Measurements from ENCODE around the gene VEGFC.

Gene VEGFC

DNA sequence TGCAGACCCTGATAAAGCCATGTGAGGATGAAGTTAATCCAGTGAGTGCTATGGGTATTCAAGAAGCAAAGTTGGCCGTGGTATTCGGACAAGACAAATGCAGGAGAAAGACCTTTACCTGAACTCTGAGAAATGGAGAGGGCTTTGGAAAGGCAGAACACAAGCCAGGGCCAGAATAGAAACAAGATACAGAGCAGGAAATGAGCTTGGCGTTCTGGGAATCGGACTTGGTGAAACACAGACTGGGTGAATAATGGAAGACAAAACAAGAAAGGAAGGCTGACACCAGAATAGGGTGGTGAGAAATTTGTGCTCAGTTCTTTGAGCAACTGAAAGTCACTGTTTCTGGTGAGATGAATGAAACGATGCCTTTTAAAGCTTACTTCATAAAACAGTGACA, 83.3 kb downstream of the VEGFC start:
- in situ Hi-C loops (cut with HindIII; ENCODE audit: low sequenced_read_pairs) = no loop called here

DNA sequence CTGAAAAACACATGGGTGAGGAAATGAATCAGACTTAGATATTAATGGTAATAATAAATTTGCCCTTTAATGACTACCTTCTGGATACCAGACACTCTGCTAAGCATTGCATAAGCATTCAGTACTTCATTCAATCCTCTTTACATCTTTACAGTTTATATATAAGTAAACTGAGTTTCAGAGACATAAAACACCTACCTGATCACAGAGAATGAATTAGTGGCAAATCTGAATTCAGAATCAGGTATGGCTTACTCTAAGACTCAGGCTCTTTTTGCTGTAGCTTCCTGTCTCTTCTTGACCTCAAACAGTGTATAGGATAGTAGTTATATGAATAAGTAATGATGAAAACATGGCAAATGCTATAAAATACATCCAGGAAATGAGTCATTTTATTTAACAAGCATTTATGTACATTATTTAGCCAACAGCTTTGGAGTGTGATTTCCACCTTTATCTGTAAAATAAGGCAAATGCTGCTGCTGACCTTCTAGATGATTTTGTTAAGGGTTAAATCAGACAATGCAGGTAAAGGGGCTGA, 83.9 kb downstream of the VEGFC start:
- in situ Hi-C loops (cut with HindIII; ENCODE audit: low sequenced_read_pairs) = no loop called here

DNA sequence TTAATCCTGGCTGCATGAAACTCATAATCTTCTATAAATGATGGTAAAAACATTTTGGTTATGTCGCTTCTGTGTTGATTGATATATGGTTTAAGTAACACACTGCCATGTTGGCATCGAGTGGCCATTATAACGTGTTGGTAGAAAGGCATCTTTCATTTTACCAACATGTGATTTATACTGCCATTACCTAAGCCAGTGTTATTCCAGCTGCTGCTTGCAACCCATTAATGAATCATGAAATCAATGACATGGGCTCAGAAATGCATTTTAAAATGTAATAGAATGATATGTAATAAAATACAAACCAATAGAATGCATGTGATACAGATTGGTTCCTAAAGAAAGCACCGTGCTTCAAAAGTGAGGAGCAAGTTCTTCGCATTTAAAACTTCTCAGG, 102.0 kb downstream of the VEGFC start:
- in situ Hi-C loops (cut with HindIII; ENCODE audit: low sequenced_read_pairs) = no loop called here

DNA sequence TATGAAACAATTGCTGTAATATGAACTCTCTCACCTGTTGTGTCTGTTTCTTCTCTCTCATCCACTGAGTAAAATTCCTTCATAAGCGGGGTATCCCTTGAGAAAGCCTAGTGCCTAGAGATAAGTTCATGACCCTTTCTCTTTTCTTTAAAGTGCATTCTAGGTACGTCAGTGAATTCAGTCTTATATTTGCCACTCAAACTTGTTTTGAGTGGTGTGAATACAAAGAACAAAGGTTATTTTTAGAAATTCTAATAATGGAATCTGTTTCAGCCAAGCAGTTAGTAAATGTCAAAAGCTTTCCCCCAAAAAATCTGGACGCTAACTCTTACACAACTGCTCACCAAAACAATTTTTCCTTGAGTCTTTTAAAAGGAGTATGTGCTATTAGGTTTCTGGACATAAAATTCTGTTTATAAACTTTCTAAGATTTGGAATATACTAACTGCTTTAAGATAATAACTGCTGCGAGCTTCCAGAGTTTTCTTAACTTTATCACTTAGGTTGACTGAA, 112.0 kb downstream of the VEGFC start:
- in situ Hi-C loops (cut with HindIII; ENCODE audit: low sequenced_read_pairs) = no loop called here

DNA sequence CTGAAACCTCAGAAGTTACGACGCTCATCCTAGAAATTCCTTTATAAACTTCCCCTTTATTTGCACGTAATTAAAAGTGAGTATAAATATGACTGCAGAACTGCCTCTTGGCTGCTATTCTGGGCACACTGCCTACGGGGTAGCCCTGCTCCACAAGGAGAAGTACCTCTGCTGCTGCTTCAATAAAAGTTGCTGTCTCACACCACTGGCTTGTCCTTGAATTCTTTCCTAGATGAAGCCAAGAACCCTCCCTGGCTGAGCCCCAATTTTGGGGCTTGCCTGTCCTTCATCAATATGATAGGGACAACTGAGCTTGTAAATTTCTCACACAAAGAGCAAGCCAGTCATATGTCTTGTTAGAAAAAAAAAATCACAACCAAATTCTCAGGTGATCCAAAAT, 115.8 kb downstream of the VEGFC start:
- in situ Hi-C loops (cut with HindIII; ENCODE audit: low sequenced_read_pairs) = no loop called here

DNA sequence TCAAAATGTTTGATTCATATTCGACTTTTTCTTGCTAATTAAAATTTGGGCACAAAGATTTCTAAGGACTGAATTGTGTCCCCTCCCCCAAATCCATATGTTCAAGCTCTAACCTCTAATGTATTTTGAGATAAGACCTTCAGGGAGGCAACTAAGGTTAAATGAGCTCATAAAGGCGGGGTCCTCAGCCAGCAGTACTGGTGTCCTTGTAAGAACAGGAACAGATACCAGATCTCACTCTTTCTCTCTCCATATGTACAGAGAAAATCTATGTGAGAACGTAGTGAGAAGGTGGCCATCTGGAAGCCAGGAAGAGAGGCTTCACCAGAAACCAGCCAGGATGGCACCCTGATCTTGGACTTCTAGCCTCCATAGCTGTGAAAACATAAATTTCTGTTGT, 116.9 kb downstream of the VEGFC start:
- in situ Hi-C loops (cut with HindIII; ENCODE audit: low sequenced_read_pairs) = no loop called here

DNA sequence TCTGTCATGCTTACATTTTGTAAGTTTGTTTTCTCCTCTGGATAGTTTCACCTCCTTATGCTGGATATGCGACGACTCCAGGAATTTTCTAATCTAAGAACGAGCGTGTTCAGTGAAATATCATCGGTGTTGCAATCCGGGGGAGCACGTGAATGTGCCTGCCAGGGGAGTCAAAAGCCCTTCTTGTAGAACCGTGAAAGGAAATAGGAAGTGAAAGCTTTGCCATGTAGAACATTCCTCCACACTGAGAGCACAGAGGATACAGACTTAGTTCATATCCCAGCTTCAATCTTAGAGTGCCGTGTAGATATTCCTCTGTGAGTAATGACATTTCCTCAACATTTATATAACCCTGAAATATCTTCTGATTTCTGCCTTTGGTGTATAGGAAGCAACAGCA, 121.2 kb downstream of the VEGFC start:
- in situ Hi-C loops (cut with HindIII; ENCODE audit: low sequenced_read_pairs) = loop anchor here (25.0 kb wide), 1 partner anchor 284 kb away; no protein-coding TSS in a partner anchor

DNA sequence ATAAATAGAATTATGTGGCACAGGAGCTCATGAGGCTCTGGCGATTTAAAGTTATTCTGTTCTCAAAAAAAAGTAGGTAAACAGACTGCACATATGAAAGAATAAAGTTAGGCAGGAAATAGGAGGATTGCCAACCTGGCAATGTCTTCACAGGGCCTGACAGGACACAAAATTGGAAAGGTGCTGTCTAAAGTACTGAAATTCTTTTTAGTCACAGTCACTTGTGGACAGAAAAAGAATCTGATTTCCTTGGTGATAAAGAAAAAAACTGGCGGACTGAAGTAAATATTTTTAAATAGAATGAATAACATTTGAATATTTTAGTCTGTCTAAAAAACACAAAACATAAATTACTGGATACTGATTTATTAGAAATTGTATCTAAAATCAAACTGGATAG, 124.4 kb downstream of the VEGFC start:
- in situ Hi-C loops (cut with HindIII; ENCODE audit: low sequenced_read_pairs) = loop anchor here (25.0 kb wide), 1 partner anchor 281 kb away; no protein-coding TSS in a partner anchor

DNA sequence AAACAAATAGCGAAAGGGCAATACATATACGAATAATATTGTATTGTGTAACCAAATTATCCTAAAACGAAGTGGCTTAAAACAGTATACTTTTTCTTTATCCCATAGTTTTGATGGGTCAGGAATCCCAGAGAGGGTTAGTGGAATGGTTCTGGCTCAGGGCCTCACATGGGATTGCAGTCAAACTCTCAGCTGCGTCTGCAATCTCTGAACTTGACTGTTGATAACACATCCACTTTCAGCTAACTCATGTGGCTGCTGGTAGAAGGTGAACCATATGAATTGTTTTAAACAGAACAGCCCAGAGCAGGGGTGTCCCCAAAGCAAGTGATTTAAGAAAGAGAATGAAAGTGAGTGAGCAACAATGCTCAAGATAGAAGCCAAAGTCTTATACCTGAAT, 127.8 kb downstream of the VEGFC start:
- in situ Hi-C loops (cut with HindIII; ENCODE audit: low sequenced_read_pairs) = loop anchor here (25.0 kb wide), 1 partner anchor 278 kb away; no protein-coding TSS in a partner anchor

DNA sequence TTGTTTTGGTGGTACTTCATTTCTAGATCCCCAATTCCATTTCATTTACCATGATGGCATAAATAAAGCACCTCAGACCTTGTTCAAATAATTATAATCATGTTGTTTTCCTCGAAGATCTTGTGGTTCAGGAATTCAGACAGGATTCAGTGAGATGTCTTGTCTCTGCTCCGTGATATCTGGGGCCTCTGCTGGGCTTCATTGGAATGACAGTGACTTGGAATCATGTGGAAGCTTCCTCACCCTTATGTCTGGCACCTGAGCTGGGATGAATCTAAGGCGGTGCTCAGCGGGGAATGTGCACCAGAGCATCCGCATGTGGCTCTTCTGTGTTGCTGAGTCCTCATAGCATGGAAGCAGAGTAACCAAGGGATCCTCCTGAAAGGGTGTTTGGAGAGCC, 132.2 kb downstream of the VEGFC start:
- in situ Hi-C loops (cut with HindIII; ENCODE audit: low sequenced_read_pairs) = loop anchor here (25.0 kb wide), 1 partner anchor 273 kb away; no protein-coding TSS in a partner anchor

DNA sequence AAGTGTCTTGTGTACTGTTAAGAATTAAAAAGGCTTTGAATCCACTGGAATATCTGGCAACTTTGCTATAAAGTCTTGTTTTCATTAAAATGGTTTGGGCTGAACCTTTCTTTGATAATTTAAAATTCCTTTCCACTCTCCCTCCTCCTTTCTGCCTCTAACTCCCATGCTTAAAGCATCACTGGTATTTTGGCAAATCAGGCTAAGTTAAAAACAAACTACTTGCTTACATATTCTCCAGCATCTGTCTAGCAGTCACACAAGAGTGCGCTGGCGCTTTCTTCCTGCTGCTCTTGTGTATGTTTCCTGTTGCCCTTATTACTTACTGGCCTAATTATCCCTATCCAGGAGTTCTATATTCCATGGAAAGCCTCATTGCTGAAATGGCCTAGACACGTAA, 136.6 kb downstream of the VEGFC start:
- in situ Hi-C loops (cut with HindIII; ENCODE audit: low sequenced_read_pairs) = loop anchor here (25.0 kb wide), 1 partner anchor 269 kb away; no protein-coding TSS in a partner anchor

DNA sequence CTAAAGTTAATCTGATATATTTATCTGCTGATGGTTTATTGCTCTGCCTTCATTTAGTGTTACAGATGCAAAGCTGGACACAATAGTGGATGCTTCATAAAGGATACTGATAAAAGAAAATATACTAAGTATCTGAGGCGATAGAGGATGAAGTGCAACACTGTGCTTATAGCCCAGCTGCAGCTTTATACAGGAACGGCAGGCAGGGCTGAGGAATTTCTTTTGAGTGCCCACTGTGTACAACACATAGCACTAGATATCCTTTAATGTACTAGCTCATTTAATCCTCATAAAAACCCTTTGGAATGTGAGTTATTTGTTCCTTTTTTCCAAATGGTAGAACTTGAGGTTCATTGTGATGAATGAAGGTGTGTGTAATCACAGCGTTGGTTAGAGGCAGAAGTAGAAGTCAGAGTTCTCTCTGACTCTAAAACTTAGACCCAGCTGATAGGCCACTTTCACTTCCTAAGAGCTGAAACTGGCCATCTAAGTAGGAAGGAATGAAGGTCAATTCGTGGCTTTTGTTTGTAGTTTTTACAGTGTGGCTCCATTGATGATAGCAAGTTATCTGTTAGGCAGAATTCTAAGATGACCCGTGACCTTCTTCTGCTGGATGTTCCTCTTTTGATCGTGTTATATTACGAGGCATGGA, 138.0 kb downstream of the VEGFC start:
- in situ Hi-C loops (cut with HindIII; ENCODE audit: low sequenced_read_pairs) = loop anchor here (25.0 kb wide), 1 partner anchor 267 kb away; no protein-coding TSS in a partner anchor

DNA sequence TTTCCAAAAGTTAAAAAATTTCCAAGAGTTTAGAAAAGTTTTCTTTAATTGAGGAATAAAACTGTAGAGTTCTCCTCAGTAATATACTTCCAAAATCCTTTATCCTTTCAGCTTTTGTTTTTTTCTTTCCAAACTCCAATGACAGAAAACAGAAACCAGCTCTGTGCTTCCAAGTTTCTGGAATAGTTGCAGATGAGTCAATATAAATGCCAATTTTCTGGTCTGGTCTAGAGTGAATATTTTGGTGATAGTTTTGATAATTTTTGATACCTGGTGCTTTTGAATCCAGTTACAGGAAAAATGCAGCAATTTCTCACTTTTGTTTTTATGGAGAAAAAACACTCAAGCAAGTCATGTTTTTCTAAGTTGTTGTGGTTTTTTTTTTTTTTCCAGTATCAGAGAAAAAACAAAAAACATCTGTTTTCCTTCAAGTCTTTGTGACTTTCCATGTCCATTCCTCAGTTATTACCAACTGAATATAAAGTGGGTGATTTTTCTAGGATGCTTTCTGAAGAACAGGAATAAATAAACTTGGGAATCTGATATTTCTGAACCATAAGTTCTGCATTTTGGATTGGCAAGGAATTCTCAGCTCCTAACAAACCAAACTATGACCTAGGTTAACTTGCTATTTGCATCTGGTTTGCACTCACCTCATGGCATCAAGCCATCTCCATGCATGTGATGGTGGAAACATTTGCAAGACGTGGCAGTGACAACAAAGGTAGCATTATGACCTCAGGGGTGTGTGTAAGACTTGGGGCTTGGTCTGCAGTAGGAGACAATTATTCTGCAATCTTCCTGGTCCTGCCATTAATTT, 139.1 kb downstream of the VEGFC start:
- in situ Hi-C loops (cut with HindIII; ENCODE audit: low sequenced_read_pairs) = loop anchor here (25.0 kb wide), 1 partner anchor 266 kb away; no protein-coding TSS in a partner anchor

DNA sequence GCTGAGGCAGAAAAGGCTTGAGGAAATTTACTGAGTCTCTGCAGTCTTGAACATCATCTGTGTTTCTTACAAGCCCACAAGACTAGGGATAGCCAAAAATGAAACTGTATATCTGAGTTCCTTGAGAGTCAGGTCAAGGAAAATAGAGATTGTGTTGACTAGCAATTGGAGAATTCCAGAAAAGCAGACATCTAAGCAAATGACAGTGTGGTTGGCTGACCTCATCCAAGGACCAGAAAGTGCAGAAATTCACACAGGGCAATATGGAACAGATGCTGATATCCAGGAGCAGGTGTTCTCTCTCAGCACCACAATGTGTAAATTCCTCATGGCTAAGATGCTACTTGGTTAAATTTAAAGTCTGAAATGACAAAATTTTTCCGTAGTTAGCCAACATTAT, 146.4 kb downstream of the VEGFC start:
- in situ Hi-C loops (cut with HindIII; ENCODE audit: low sequenced_read_pairs) = no loop called here

DNA sequence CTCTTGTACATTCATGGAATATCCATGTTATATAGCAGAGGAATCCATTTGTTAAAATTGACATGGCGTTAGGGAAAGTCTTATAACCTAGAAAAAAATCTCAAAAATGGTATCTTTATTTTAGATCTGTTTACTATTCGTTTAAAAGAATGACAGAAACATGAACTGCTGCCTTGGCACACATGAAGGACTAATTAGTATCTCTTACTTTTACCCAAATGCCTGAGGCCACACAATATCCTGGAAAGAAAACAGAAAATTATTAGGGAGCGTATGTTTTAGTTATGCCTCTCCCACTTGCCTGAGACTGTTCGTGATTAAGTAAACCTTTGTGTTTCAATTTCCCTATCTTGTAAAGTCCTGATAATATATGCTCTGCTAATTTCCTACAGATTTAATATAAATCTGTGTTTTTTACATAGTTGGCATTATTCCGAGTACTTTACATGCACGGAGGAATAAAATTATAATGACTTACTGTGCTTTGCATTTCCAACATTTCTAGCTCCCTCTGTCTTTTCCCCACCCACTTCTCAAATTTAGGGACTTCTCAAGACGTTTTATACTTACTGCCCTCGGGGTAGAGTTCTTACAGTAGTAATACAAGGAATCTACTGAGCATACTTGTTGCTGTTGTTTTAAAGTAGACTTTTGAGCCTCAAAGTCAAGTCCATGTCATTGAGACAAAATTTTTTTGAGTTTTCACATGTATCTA, 147.3 kb downstream of the VEGFC start:
- in situ Hi-C loops (cut with HindIII; ENCODE audit: low sequenced_read_pairs) = no loop called here

DNA sequence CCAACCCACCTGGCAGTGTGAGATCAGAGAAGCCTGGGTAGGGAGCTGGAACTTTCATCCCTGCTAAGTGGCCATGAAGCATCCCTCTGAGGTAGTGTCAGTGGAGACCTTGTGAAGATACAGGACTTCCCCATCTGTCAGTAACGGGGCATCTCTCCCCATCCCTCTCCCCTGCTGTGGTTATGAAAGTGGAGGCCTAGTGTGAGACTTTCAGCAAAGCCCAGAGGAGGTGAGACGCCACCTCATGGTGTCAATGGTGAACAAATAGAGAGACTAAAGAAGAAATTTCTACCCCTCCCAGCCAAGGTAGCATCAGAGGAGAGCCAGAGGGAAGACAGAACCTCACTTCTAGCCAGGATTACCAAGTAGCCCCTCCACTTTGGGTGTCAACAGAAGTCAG, 150.2 kb downstream of the VEGFC start:
- in situ Hi-C loops (cut with HindIII; ENCODE audit: low sequenced_read_pairs) = no loop called here

DNA sequence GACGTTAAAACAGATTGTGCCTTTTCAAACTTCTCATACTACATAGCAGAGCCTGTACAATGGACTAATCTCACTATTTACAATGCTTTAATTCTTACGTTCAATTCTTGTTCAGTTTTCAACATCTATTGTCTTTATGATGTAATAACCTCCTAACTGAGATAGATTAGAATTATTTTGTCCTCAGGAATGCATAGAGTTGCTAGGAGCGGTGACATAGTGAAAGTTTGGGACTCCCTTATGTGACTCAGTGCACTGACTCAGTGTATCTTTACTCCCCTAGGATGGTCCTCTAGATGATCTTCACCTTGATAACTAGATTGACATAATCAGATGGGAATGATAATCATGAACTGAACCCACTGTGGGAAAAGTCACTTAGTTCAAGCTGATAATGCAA, 151.5 kb downstream of the VEGFC start:
- in situ Hi-C loops (cut with HindIII; ENCODE audit: low sequenced_read_pairs) = no loop called here

DNA sequence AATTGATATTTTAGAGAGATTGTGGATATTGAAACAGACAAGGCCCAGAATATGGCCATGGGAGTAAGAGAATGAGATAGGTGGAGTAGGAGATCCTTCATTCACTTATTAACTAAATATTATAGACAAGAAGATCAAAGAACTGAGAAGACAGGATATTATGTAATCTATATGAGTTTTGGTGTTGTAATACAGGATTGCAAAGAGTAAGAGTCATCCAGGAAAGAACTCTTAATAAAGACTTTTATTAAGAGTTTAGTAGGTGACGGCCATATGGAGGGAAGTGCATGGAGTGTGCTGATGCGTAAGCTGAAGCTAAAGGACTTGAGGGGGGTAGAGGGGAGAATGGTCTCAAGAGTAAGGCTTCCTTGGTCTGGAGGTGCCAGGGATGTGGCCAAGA, 153.7 kb downstream of the VEGFC start:
- in situ Hi-C loops (cut with HindIII; ENCODE audit: low sequenced_read_pairs) = no loop called here

DNA sequence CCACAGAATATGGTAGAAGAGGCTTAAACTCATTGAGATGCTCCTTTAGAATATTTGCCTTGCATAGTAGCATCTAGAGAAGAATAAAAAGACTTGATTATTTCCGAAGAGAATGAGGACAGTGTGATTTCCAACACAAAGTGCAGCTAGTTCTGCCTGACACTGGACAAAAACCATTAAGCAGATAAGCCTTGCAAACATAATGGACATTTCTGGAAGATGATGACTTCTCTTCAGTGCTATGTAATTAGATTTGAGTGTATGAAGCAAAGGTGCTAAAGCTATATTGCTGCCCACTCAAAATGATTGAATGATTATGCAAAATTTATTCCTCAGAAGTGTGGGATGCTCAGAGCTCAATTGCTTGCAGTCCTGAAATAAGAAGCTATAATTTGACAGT, 156.4 kb downstream of the VEGFC start:
- in situ Hi-C loops (cut with HindIII; ENCODE audit: low sequenced_read_pairs) = no loop called here

DNA sequence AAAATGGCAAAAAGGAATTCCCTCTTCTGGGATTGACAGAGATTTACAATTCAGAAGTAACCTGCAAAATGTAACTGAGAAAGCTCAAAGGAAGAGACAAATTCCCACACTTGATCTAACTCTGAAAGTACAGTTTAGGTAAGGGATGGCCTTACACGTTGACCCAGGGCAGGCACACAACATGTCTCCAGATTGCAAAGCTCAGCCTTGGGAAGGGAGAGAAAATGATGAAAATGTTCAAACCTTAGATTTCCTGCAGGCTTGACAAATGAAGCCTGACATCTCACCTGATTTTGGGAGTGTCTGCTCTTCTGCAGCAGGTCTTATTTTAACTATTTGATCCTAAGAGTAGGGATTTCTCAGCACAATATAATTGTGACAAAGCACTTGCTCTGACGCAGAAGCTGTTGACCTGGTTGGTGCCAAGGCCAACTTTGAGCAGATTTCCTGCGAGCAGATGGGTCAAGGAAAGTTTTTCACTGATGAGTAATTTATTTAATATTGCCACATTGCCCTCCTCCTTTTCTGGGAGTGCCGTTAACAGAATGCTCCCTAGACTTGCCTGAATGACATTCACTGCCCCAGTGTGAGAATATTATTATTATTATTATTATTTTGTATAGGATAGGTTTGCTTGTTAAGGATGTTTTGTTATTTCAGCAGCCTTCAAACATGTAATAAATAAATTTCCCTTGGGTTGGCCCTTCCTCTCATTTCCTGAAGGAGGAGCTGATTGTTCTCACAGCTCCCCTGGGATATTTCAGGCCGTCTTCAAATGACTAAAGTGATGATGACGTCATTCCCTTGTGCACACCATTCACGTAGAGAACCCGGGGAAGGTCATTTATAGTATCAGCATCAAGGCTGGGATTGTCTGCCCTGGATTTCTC, 157.1 kb downstream of the VEGFC start:
- in situ Hi-C loops (cut with HindIII; ENCODE audit: low sequenced_read_pairs) = no loop called here
